Testis (tissue), 3 donors: Measurements from ENCODE around the gene TBXA2R. TPM values are rescaled to one million over a fixed set of nuclear protein-coding genes. Genes with fewer than 3 reads are reported as not detected.

Experiments
- DNase-seq: peaks from one replicate; pipeline ENCODE4 v3.0.0-alpha.2; 2019
- H3K27ac ChIP-seq, 2 donors: fragments of 200-600 bp; sonication (generic); one replicate each; pipeline ENCODE4 v1.5.1; 2019
- H3K27me3 ChIP-seq: fragments of 200-600 bp; sonication (generic); one replicate; pipeline ENCODE4 v1.5.1; 2019
- H3K36me3 ChIP-seq: fragments of 200-600 bp; sonication (generic); one replicate; pipeline ENCODE4 v1.5.1; 2017; ENCODE audit warnings: low read depth; ENCODE audit errors: missing control alignments
- H3K4me1 ChIP-seq: fragments of 200-600 bp; sonication (generic); one replicate; pipeline ENCODE4 v1.5.1; 2019
- H3K4me3 ChIP-seq, 2 donors: fragments of 200-600 bp; sonication (generic); one replicate each; pipeline ENCODE4 v1.5.1; 2017 to 2019
- H3K9me3 ChIP-seq: fragments of 200-600 bp; sonication (generic); one replicate; pipeline ENCODE4 v1.5.1; 2017
- CTCF ChIP-seq, 3 experiments: fragments of 450-650 bp in 2 of 3; fragments of 200-600 bp in 1 of 3; sonication (generic) in 1 of 3; IDR thresholded peaks; one replicate each; pipeline ENCODE4 v1.5.1; 2016 to 2019; ENCODE audit warnings: antibody characterized with exemption in 3 of 3, mild to moderate bottlenecking in 2 of 3, moderate library complexity in 1 of 3
- POLR2A ChIP-seq: fragments of 450-650 bp; IDR thresholded peaks from one replicate; pipeline ENCODE4 v1.6.1; 2017; ENCODE audit warnings: antibody characterized with exemption, mild to moderate bottlenecking, moderate library complexity
- WGBS, 2 donors: methylation state at CpG; one replicate each; pipeline ENCODE4 v1.1.5; 2018; 5-methylcytosine and 5-hydroxymethylcytosine counted together
- intact Hi-C: fragments of 100-400 bp; cut with DNase I; formaldehyde crosslinking; loops from one replicate; pipeline ENCODE4 v1.15.1; 2023; ENCODE audit warnings: low total_unique reads
- polyA plus RNA-seq: library from polyadenylated mRNA; stranded (reverse); fragments of 350-450 nt; fragmentation: Illumina TruSeq; extraction: RNeasy Lipid Tissue Mini Kit (QIAGEN cat#74804); gene quantifications from one replicate; pipeline ENCODE4 v1.2.3, GENCODE V29; 2014; ENCODE audit warnings: low read depth, low replicate concordance; ENCODE audit not compliant: insufficient read depth
- total RNA-seq, 2 donors: library from RNA; depleted of rRNA; stranded (reverse); fragments of >200 nt; gene quantifications; one replicate each; pipeline ENCODE4 v1.2.3, GENCODE V29; 2016

The TBXA2R gene
- total and polyA plus RNA-seq, 3 donors from 2014 or later, result 1.3 to 3.2 (median 1.8) TPM

GRCh38 chr19:3612330-3612729 lies 5.7 kb upstream of the TBXA2R start:
- H3K27me3 ChIP-seq, result no peaks in the 10 kb centered on the region
- no peak overlapping the region for H3K27ac ChIP-seq
- H3K4me3 ChIP-seq, result no peak overlapping the region
- 50 to 83% methylated on average over 23 to 30 of the region's 33 CpGs for WGBS, 2 donors
- peaks cover 25% of the 10 kb centered on the region for H3K4me1 ChIP-seq
- H3K36me3 ChIP-seq, result no peaks in the 10 kb centered on the region
- DNase-seq, result no peak
- intact Hi-C loops, result loop anchor here (10.0 kb wide), 1 partner anchor 58 kb away; the partner anchor contains the start of gene MFSD12
- H3K9me3 ChIP-seq, result no peaks in the 10 kb centered on the region
- no peak for TF ChIP-seq CTCF (IDR thresholded peaks at IDR 0.05)
- TF ChIP-seq POLR2A, result no peak

GRCh38 chr19:3611841-3612240 lies 5.2 kb upstream of the TBXA2R start:
- H3K4me1 ChIP-seq, result peaks cover 30% of the 10 kb centered on the region
- 69 to 90% methylated on average over 18 to 36 of the region's 36 CpGs for WGBS, 2 donors
- TF ChIP-seq POLR2A (no peak), CTCF (IDR thresholded peaks at IDR 0.05) (no peak)
- intact Hi-C loops, result loop anchor here (10.0 kb wide), 1 partner anchor 57 kb away; the partner anchor contains the start of gene MFSD12
- H3K27ac ChIP-seq, result no peak overlapping the region
- DNase-seq, result no peak
- no peaks in the 10 kb centered on the region for H3K36me3 ChIP-seq
- no peaks in the 10 kb centered on the region for H3K27me3 ChIP-seq
- H3K9me3 ChIP-seq, result no peaks in the 10 kb centered on the region
- no peak overlapping the region for H3K4me3 ChIP-seq

- H3K4me1 ChIP-seq, result peaks cover 33% of the 10 kb centered on the region
- intact Hi-C loops, result loop anchor here (10.0 kb wide), 1 partner anchor 56 kb away; the partner anchor contains the start of gene MFSD12
- TF ChIP-seq POLR2A, result no peak
- TF ChIP-seq CTCF (IDR thresholded peaks at IDR 0.05), result no peak
- no peaks in the 10 kb centered on the region for H3K36me3 ChIP-seq
- H3K27me3 ChIP-seq, result no peaks in the 10 kb centered on the region
- peak overlapping the region; percentile 40 to 58 for H3K27ac ChIP-seq
- H3K4me3 ChIP-seq, result no peak overlapping the region
- DNase-seq, result no peak
- H3K9me3 ChIP-seq, result no peaks in the 10 kb centered on the region
- 75 to 83% methylated on average over 9 to 41 of the region's 41 CpGs for WGBS, 2 donors
Observed at GRCh38 chr19:3610745-3611717, 4.4 kb upstream of the TBXA2R start.

GRCh38 chr19:3609779-3610719 lies 3.4 kb upstream of the TBXA2R start:
- Histone ChIP-seq H3K4me3 (no peak overlapping the region), H3K27ac (peak overlapping the region; percentile 40 to 58), H3K27me3 (no peaks in the 10 kb centered on the region), H3K36me3 (no peaks in the 10 kb centered on the region), H3K9me3 (no peaks in the 10 kb centered on the region), H3K4me1 (peaks cover 34% of the 10 kb centered on the region)
- intact Hi-C loops, result loop anchor here (10.0 kb wide), 1 partner anchor 55 kb away; the partner anchor contains the start of gene MFSD12
- 55 to 73% methylated on average over 11 to 24 of the region's 24 CpGs for WGBS, 2 donors
- DNase-seq, result no peak
- no peak for TF ChIP-seq CTCF (IDR thresholded peaks at IDR 0.05)
- TF ChIP-seq POLR2A, result no peak
